Measurements from ENCODE around the gene WDR5.

DNA sequence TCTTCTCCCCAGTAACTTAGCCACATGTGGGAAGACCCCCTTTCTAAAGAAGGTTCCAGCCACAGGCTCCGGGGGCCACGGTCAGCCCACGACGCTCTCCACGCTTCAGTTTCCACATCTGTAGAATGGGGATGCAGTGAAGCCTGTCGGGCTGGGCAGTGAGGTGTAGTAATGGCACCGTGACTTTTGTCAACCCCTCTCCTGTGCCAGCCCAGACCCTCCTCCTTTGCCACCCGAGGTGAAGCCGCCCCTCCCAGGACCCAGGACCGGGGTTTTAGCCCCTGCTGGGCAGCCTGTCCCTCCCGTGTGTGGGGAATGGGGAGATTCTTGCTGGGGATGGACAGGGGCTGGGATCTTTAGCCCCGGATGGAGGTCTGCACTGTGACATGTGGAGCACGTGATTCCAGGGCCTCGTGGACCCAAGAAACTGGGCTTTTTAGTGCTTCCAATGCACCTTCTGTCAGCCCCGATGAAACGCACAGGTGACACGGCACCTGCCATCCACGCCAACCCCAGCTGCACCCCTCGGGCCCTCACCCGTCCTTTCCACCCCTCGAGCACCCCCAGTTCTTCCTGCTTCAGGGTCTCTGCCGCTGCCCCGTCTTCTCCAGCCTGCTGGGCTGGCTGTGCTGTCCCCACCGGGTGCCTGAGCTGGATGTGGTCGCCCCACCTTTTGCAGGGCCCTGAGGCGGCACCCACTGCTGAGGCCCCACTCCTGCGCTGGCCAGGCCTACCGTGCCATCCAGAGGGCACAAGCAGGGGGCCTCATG is 41.9 kb downstream of the WDR5 start:
- no peak for TF ChIP-seq POLR2AphosphoS5 (IDR thresholded peaks at IDR 0.05; ENCODE audit: borderline replicate concordance, low read depth, low read length)
- TF ChIP-seq EZH2 (IDR thresholded peaks at IDR 0.05): no peak

Measured in SK-N-MC (cell line).